ENCODE measurements around the gene ZHX3. TPM values are rescaled to one million over a fixed set of nuclear protein-coding genes. Genes with fewer than 3 reads are reported as not detected.

Gene ZHX3
- total and polyA plus RNA-seq, 9 of the 15 experiments (the other 6 are each of a cell fraction or from before 2014, with no cell fraction given), result 0.80 to 14.6 (median 4.9) TPM

GRCh38 chr20:41165001-41165882 is 152.3 kb downstream of the ZHX3 start:
- ATAC-seq (no peak), DNase-seq (ENCODE audit: extremely low read depth in 1 of 4, low spot score in 3 of 4) (no peak), FAIRE-seq (no peak)
- Histone ChIP-seq H3K4me2 (ENCODE audit: insufficient read depth, low read length) (no peak overlapping the region), H3K27me3 (ENCODE audit: control insufficient read depth in 2 of 2, insufficient read depth in 2 of 2, low read length in 2 of 2) (no peaks in the 10 kb centered on the region), H3K27ac (ENCODE audit: extremely low read depth, low read depth, low read length) (no peak overlapping the region), H4K20me1 (replicated peaks; ENCODE audit: control insufficient read depth, insufficient read depth, low read length) (no peaks in the 10 kb centered on the region; the same call in none of the 2 replicates), H3K36me3 (ENCODE audit: control insufficient read depth, insufficient read depth, low read length) (peaks cover 81% of the 10 kb centered on the region; the same call in 2 of the 3 replicates), H3K79me2 (ENCODE audit: control insufficient read depth, insufficient read depth, low read length) (no peaks in the 10 kb centered on the region), H3K4me3 (no peak overlapping the region), H3K9me3 (replicated peaks; ENCODE audit: control insufficient read depth, insufficient read depth, low read depth, low read length) (no peaks in the 10 kb centered on the region), H3K9ac (ENCODE audit: insufficient read depth in 1 of 2, low read depth in 2 of 2, low read length in 2 of 2) (no peak overlapping the region; a peak in 1 of 4 replicates), H3K4me1 (replicated peaks in 1 of 2; ENCODE audit: control insufficient read depth in 2 of 2, insufficient read depth in 2 of 2, low read length in 2 of 2) (no peaks in the 10 kb centered on the region), H3K9me1 (ENCODE audit: control insufficient read depth, insufficient read depth, low read length) (peaks cover 2% of the 10 kb centered on the region), H2AFZ (ENCODE audit: low read depth, low read length) (no peak overlapping the region)
- in situ Hi-C loops (cut with MboI), result no loop called here
- WGBS (ENCODE audit: insufficient coverage, low coverage, missing lambda C conversion rate), result 91% methylated on average over 18 of the region's 24 CpGs
- CTCF ChIA-PET (ENCODE audit: low intra/inter-chr PET ratio), result interaction anchor here (0.5 kb wide), 1 partner anchor 122 kb away, joined by 3 read pairs; no protein-coding TSS in a partner anchor
- TSS peak; percentile 38 for BruUV-seq (replicated peaks)
- intact Hi-C loops (cut with micrococcal nuclease), result no loop called here
- POLR2A ChIA-PET, result interaction anchor here (0.7 kb wide), 1 partner anchor 125 kb away, joined by 4 read pairs; no protein-coding TSS in a partner anchor
- TF ChIP-seq ZNF511 (CRISPR knock-in tag; IDR thresholded peaks at IDR 0.05), result no peak
- no peak for TF ChIP-seq HNRNPLL (IDR thresholded peaks at IDR 0.05; ENCODE audit: low read depth, low read length, poor library complexity, severe bottlenecking)
- no peak for TF ChIP-seq BRF2 (IDR thresholded peaks at IDR 0.05; ENCODE audit: borderline replicate concordance, insufficient read depth, insufficient read length)
- TF ChIP-seq MED1 (CRISPR knock-in tag; IDR thresholded peaks at IDR 0.05; ENCODE audit: borderline replicate concordance), result no peak
- TF ChIP-seq, protein P1, sequence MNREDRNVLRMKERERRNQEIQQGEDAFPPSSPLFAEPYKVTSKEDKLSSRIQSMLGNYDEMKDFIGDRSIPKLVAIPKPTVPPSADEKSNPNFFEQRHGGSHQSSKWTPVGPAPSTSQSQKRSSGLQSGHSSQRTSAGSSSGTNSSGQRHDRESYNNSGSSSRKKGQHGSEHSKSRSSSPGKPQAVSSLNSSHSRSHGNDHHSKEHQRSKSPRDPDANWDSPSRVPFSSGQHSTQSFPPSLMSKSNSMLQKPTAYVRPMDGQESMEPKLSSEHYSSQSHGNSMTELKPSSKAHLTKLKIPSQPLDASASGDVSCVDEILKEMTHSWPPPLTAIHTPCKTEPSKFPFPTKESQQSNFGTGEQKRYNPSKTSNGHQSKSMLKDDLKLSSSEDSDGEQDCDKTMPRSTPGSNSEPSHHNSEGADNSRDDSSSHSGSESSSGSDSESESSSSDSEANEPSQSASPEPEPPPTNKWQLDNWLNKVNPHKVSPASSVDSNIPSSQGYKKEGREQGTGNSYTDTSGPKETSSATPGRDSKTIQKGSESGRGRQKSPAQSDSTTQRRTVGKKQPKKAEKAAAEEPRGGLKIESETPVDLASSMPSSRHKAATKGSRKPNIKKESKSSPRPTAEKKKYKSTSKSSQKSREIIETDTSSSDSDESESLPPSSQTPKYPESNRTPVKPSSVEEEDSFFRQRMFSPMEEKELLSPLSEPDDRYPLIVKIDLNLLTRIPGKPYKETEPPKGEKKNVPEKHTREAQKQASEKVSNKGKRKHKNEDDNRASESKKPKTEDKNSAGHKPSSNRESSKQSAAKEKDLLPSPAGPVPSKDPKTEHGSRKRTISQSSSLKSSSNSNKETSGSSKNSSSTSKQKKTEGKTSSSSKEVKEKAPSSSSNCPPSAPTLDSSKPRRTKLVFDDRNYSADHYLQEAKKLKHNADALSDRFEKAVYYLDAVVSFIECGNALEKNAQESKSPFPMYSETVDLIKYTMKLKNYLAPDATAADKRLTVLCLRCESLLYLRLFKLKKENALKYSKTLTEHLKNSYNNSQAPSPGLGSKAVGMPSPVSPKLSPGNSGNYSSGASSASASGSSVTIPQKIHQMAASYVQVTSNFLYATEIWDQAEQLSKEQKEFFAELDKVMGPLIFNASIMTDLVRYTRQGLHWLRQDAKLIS (CRISPR knock-in tag; IDR thresholded peaks at IDR 0.05), result no peak
- TF ChIP-seq, protein P2, sequence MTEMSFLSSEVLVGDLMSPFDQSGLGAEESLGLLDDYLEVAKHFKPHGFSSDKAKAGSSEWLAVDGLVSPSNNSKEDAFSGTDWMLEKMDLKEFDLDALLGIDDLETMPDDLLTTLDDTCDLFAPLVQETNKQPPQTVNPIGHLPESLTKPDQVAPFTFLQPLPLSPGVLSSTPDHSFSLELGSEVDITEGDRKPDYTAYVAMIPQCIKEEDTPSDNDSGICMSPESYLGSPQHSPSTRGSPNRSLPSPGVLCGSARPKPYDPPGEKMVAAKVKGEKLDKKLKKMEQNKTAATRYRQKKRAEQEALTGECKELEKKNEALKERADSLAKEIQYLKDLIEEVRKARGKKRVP (CRISPR knock-in tag; IDR thresholded peaks at IDR 0.05), result no peak
- TF ChIP-seq, protein P3, sequence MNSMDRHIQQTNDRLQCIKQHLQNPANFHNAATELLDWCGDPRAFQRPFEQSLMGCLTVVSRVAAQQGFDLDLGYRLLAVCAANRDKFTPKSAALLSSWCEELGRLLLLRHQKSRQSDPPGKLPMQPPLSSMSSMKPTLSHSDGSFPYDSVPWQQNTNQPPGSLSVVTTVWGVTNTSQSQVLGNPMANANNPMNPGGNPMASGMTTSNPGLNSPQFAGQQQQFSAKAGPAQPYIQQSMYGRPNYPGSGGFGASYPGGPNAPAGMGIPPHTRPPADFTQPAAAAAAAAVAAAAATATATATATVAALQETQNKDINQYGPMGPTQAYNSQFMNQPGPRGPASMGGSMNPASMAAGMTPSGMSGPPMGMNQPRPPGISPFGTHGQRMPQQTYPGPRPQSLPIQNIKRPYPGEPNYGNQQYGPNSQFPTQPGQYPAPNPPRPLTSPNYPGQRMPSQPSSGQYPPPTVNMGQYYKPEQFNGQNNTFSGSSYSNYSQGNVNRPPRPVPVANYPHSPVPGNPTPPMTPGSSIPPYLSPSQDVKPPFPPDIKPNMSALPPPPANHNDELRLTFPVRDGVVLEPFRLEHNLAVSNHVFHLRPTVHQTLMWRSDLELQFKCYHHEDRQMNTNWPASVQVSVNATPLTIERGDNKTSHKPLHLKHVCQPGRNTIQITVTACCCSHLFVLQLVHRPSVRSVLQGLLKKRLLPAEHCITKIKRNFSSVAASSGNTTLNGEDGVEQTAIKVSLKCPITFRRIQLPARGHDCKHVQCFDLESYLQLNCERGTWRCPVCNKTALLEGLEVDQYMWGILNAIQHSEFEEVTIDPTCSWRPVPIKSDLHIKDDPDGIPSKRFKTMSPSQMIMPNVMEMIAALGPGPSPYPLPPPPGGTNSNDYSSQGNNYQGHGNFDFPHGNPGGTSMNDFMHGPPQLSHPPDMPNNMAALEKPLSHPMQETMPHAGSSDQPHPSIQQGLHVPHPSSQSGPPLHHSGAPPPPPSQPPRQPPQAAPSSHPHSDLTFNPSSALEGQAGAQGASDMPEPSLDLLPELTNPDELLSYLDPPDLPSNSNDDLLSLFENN (IDR thresholded peaks at IDR 0.05; ENCODE audit: low read depth in 2 of 2, low read length in 2 of 2), result no peak
- TF ChIP-seq FOXM1 (IDR thresholded peaks at IDR 0.05; ENCODE audit: low read depth), result no peak
- no peak for TF ChIP-seq FOXM1 (CRISPR knock-in tag; IDR thresholded peaks at IDR 0.05; ENCODE audit: low read depth)
